Prostate gland (tissue), 2 donors: ENCODE results near the gene CHRM2.

Experiments used
- POLR2A ChIP-seq: fragments of 450-650 bp; IDR thresholded peaks from one replicate; pipeline ENCODE4 v1.6.1; 2016; ENCODE audit warnings: antibody characterized with exemption, mild to moderate bottlenecking
- POLR2AphosphoS5 ChIP-seq: sonication (generic); formaldehyde crosslinking; IDR thresholded peaks from one replicate; pipeline ENCODE4 v1.6.1; 2017; ENCODE audit warnings: antibody characterized with exemption
- TF ChIP-seq, protein P1 (sequence below), 4 experiments: fragments of 200-600 bp in 2 of 4; fragments of 450-650 bp in 2 of 4; sonication (generic) in 2 of 4; IDR thresholded peaks; 1 replicate in 3 of 4; 2 replicates in 1 of 4; pipeline ENCODE4 v1.5.1; 2016 to 2019; ENCODE audit warnings: antibody characterized with exemption in 4 of 4, mild to moderate bottlenecking in 2 of 4, moderate library complexity in 2 of 4

DNA sequence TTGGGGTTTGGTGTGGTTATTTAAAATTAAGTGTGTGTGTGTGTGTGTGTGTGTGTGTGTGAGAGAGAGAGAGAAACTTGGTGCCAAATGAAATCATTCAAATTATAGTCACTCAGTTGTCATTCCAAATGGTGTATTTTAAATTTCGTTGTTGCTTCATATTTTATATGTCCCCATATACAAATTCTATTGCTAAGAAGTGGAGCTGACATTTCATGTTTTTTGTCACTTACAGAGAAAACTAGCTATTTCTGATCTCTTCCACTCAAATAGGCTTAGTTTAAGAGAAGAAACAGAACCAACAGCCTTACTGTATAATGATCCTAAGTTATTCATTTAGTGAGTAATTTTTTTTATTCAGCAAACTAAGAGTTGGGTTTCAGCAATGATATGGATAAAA is 42.3 kb downstream of the CHRM2 start:
- TF ChIP-seq, protein P1, sequence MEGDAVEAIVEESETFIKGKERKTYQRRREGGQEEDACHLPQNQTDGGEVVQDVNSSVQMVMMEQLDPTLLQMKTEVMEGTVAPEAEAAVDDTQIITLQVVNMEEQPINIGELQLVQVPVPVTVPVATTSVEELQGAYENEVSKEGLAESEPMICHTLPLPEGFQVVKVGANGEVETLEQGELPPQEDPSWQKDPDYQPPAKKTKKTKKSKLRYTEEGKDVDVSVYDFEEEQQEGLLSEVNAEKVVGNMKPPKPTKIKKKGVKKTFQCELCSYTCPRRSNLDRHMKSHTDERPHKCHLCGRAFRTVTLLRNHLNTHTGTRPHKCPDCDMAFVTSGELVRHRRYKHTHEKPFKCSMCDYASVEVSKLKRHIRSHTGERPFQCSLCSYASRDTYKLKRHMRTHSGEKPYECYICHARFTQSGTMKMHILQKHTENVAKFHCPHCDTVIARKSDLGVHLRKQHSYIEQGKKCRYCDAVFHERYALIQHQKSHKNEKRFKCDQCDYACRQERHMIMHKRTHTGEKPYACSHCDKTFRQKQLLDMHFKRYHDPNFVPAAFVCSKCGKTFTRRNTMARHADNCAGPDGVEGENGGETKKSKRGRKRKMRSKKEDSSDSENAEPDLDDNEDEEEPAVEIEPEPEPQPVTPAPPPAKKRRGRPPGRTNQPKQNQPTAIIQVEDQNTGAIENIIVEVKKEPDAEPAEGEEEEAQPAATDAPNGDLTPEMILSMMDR (IDR thresholded peaks at IDR 0.05) = no peak
- no peak for TF ChIP-seq POLR2A
- TF ChIP-seq POLR2AphosphoS5 = no peak
